Transverse colon (tissue), 4 donors: Measurements from ENCODE around the gene HGFAC. TPM values are rescaled to one million over a fixed set of nuclear protein-coding genes. Genes with fewer than 3 reads are reported as not detected.

Experiments used
- DNase-seq: peaks from one replicate; pipeline ENCODE4 v3.0.0-alpha.2; 2019
- H3K27ac ChIP-seq, 4 donors: fragments of 200-600 bp; sonication (generic); 2 replicates each; pipeline ENCODE4 v1.5.1; 2016 to 2018; ENCODE audit warnings: inconsistent platforms in 4 of 4
- H3K27me3 ChIP-seq: fragments of 200-600 bp; sonication (generic); 2 replicates; pipeline ENCODE4 v1.5.1; 2017; ENCODE audit warnings: inconsistent platforms
- H3K36me3 ChIP-seq, 4 donors: fragments of 200-600 bp; sonication (generic); 2 replicates each; pipeline ENCODE4 v1.5.1; 2017 to 2019; ENCODE audit warnings: inconsistent platforms in 4 of 4
- H3K4me1 ChIP-seq, 4 donors: fragments of 200-600 bp; sonication (generic); 2 replicates each; pipeline ENCODE4 v1.5.1; 2017 to 2020; ENCODE audit warnings: inconsistent platforms in 4 of 4
- H3K4me3 ChIP-seq, 4 donors: fragments of 200-600 bp; sonication (generic); 1 replicate in 1 of 4; 2 replicates in 3 of 4; pipeline versions ENCODE4 v1.5.1 to v1.6.1; 2017 to 2019; ENCODE audit warnings: inconsistent platforms in 4 of 4
- H3K9me3 ChIP-seq, 2 donors: fragments of 200-600 bp; sonication (generic); 2 replicates each; pipeline ENCODE4 v1.5.1; 2017 to 2019; ENCODE audit warnings: inconsistent platforms in 2 of 2
- CTCF ChIP-seq, 5 experiments: fragments of 200-600 bp in 3 of 5; fragments of 450-650 bp in 2 of 5; sonication (generic) in 3 of 5; IDR thresholded peaks; 1 replicate in 2 of 5; 2 replicates in 3 of 5; pipeline ENCODE4 v1.5.1; 2016 to 2017; ENCODE audit warnings: antibody characterized with exemption in 5 of 5, inconsistent platforms in 3 of 5, mild to moderate bottlenecking in 2 of 5, moderate library complexity in 1 of 5
- EP300 ChIP-seq: sonication (generic); formaldehyde crosslinking; IDR thresholded peaks from one replicate; pipeline ENCODE4 v1.6.1; 2017; ENCODE audit warnings: antibody characterized with exemption, low read depth
- POLR2A ChIP-seq: fragments of 450-650 bp; IDR thresholded peaks from one replicate; pipeline ENCODE4 v1.6.1; 2016; ENCODE audit warnings: antibody characterized with exemption, mild to moderate bottlenecking, moderate library complexity
- POLR2AphosphoS5 ChIP-seq, 3 donors: sonication (generic); formaldehyde crosslinking; IDR thresholded peaks; one replicate each; pipeline ENCODE4 v1.6.1; 2016; ENCODE audit warnings: antibody characterized with exemption in 3 of 3
- WGBS, 2 donors: methylation state at CpG; one replicate each; pipeline ENCODE4 v1.1.5; 2018; ENCODE audit warnings: low coverage in 1 of 2; 5-methylcytosine and 5-hydroxymethylcytosine counted together
- in situ Hi-C, 4 donors: fragments of 200-750 bp; cut with MboI; loops; one replicate each; pipeline versions ENCODE4 v1.15.0 to v1.15.1; 2017; ENCODE audit warnings: low sequenced_read_pairs in 3 of 4, low pct_ligation_motif_present in 1 of 4, low pct_unique_long_range_greater_than_20kb in 1 of 4
- intact Hi-C: fragments of 100-400 bp; cut with DNase I; formaldehyde crosslinking; loops from one replicate; pipeline ENCODE4 v1.15.1; 2023; ENCODE audit warnings: low total_unique reads
- total RNA-seq, 4 donors: library from RNA; depleted of rRNA; stranded (reverse); fragments of >200 nt; gene quantifications; one replicate each; pipeline ENCODE4 v1.1.0, GENCODE V29; 2016

Gene HGFAC
- total RNA-seq, 4 donors from 2014 or later: not detected

- H3K9me3 ChIP-seq: no peaks in the 10 kb centered on the region
- 69% methylated on average over 10 of the region's 14 CpGs; no CpG with 5 or more reads in 1 of the 2 donors for WGBS, 2 donors
- intact Hi-C loops: loop anchor here (5.0 kb wide), 1 partner anchor 335 kb away; no protein-coding TSS in a partner anchor
- H3K4me3 ChIP-seq: no peak overlapping the region
- no peak overlapping the region for H3K27ac ChIP-seq
- in situ Hi-C loops: loop anchor here in 2 of 4 donors (5.0 to 25.0 kb wide), 2 partner anchors 95 to 230 kb away; no protein-coding TSS in a partner anchor
- TF ChIP-seq EP300: no peak
- no peaks in the 10 kb centered on the region for H3K4me1 ChIP-seq
- no peaks in the 10 kb centered on the region for H3K36me3 ChIP-seq
- no peaks in the 10 kb centered on the region for H3K27me3 ChIP-seq
- DNase-seq: no peak
Measured at GRCh38 chr4:3442460-3442958, 741 bp downstream of the HGFAC start.

GRCh38 chr4:3442959-3443749 is 1.4 kb downstream of the HGFAC start:
- Histone ChIP-seq H3K27ac (no peak overlapping the region), H3K4me1 (no peaks in the 10 kb centered on the region), H3K36me3 (no peaks in the 10 kb centered on the region), H3K4me3 (no peak overlapping the region), H3K27me3 (no peaks in the 10 kb centered on the region), H3K9me3 (no peaks in the 10 kb centered on the region)
- 33% methylated on average over 14 of the region's 36 CpGs; no CpG with 5 or more reads in 1 of the 2 donors for WGBS, 2 donors
- intact Hi-C loops: loop anchor here (5.0 kb wide), 1 partner anchor 336 kb away; no protein-coding TSS in a partner anchor
- in situ Hi-C loops: loop anchor here in 2 of 4 donors (5.0 to 25.0 kb wide), 2 partner anchors 96 to 231 kb away; no protein-coding TSS in a partner anchor
- TF ChIP-seq CTCF (IDR thresholded peaks at IDR 0.05) (peak; percentile 93 to 99 (median 98)), POLR2A (no peak)
- DNase-seq: peak; percentile 47

GRCh38 chr4:3443750-3444309 is 2.1 kb downstream of the HGFAC start:
- Histone ChIP-seq H3K4me1 (no peaks in the 10 kb centered on the region), H3K27ac (no peak overlapping the region), H3K27me3 (no peaks in the 10 kb centered on the region), H3K4me3 (no peak overlapping the region), H3K9me3 (no peaks in the 10 kb centered on the region), H3K36me3 (no peaks in the 10 kb centered on the region)
- TF ChIP-seq EP300 (no peak), CTCF (IDR thresholded peaks at IDR 0.05) (peak in 4 of 5 experiments; percentile 7 to 36 (median 28))
- intact Hi-C loops: loop anchor here (2.0 to 5.0 kb wide), 2 partner anchors 97 to 337 kb away; no protein-coding TSS in a partner anchor
- in situ Hi-C loops: loop anchor here in 2 of 4 donors (5.0 to 25.0 kb wide), 2 partner anchors 97 to 232 kb away; no protein-coding TSS in a partner anchor
- no peak for DNase-seq
- WGBS, 2 donors: 53% methylated on average over 17 of the region's 17 CpGs; no CpG with 5 or more reads in 1 of the 2 donors

- intact Hi-C loops: loop anchor here (2.0 to 5.0 kb wide), 2 partner anchors 98 to 337 kb away; no protein-coding TSS in a partner anchor
- TF ChIP-seq EP300 (no peak), CTCF (IDR thresholded peaks at IDR 0.05) (no peak), POLR2AphosphoS5 (IDR thresholded peaks at IDR 0.05) (no peak), POLR2A (no peak)
- H3K4me1 ChIP-seq: no peaks in the 10 kb centered on the region
- WGBS, 2 donors: 89% methylated on average over 28 of the region's 56 CpGs; no CpG with 5 or more reads in 1 of the 2 donors
- in situ Hi-C loops: loop anchor here in 2 of 4 donors (5.0 to 25.0 kb wide), 2 partner anchors 97 to 232 kb away; no protein-coding TSS in a partner anchor
- no peak overlapping the region for H3K4me3 ChIP-seq
- no peaks in the 10 kb centered on the region for H3K36me3 ChIP-seq
- DNase-seq: no peak
- no peak overlapping the region for H3K27ac ChIP-seq
- H3K27me3 ChIP-seq: no peaks in the 10 kb centered on the region
- H3K9me3 ChIP-seq: no peaks in the 10 kb centered on the region
Measured at GRCh38 chr4:3444351-3445110, 2.8 kb downstream of the HGFAC start.
